ENCODE measurements around the gene LRRC40.

The LRRC40 gene

GRCh38 chr1:70115315-70115714 lies 90.1 kb downstream of the LRRC40 start:
- no peak for DNase-seq (ENCODE audit: low read depth in 2 of 2)

GRCh38 chr1:70112838-70113237 lies 92.5 kb downstream of the LRRC40 start:
- no peak for DNase-seq (ENCODE audit: low read depth in 2 of 2)

GRCh38 chr1:70109241-70109640 lies 96.1 kb downstream of the LRRC40 start:
- no peak for DNase-seq (ENCODE audit: low read depth in 2 of 2)

GRCh38 chr1:70103770-70104169 lies 101.6 kb downstream of the LRRC40 start:
- no peak for DNase-seq (ENCODE audit: low read depth in 2 of 2)

- DNase-seq (ENCODE audit: low read depth in 2 of 2) = no peak
Observed at GRCh38 chr1:70101774-70102173, 103.6 kb downstream of the LRRC40 start.

GRCh38 chr1:70101231-70101630 lies 104.1 kb downstream of the LRRC40 start:
- DNase-seq (ENCODE audit: low read depth in 2 of 2) = no peak
